ENCODE data around the gene ARHGDIG. TPM values are rescaled to one million over a fixed set of nuclear protein-coding genes. Genes with fewer than 3 reads are reported as not detected.
A peak's percentile ranks its signal among the peaks of the same experiment; 100 is the strongest.

ARHGDIG gene
- polyA plus RNA-seq, 3 donors, result not detected

DNA sequence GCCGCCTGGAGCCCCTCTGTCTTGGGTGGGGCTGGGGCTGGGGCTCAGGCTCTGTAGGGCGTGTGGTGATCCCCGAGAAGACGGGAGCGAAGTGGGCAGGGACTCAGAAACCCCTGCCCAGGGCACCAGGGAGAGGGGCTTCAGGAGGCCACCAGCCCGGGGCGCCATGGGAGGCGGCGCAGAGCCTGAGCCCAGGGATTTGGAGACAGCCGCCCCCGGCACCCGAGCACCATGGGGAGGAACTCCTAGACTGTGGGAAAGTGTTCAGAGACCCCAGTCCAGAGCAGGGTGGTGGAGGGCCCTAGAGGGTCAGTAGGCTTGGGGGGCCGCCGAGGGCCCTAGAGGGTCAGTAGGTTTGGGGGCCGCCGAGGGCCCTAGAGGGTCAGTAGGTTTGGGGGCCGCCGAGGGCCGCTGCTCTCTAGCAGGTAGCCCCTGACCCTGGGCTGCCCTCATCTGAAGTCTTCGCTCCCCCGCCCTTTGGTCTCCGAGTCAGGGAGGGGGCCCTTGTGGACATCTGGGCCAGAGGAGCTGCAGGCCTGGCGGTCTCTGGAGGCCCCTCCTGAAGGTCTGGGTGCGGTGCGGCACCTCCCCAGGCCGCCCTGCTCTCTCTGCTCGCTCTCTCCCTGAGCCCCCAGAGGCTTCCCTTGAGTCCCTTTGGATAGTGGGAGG is 734 bp downstream of the ARHGDIG start:
- H3K4me1 ChIP-seq (ENCODE audit: control insufficient read depth in 1 of 2, insufficient read depth in 2 of 2, low read length in 2 of 2), result no peaks in the 10 kb centered on the region
- Mint-ChIP-seq H3K4me1 (peaks cover 2% of the 10 kb centered on the region), H3K4me3 (peak overlapping the region in 1 of 2 donors; percentile 64), H3K27ac (no peak overlapping the region), H3K27me3 (ENCODE audit: low read depth in 3 of 3) (peaks cover 38 to 59% (median 54%) of the 10 kb centered on the region in 3 donors), H3K36me3 (no peaks in the 10 kb centered on the region), H3K9me3 (peaks cover 0 to 13% (median 4%) of the 10 kb centered on the region in 7 donors)
- TF ChIP-seq, protein P1, sequence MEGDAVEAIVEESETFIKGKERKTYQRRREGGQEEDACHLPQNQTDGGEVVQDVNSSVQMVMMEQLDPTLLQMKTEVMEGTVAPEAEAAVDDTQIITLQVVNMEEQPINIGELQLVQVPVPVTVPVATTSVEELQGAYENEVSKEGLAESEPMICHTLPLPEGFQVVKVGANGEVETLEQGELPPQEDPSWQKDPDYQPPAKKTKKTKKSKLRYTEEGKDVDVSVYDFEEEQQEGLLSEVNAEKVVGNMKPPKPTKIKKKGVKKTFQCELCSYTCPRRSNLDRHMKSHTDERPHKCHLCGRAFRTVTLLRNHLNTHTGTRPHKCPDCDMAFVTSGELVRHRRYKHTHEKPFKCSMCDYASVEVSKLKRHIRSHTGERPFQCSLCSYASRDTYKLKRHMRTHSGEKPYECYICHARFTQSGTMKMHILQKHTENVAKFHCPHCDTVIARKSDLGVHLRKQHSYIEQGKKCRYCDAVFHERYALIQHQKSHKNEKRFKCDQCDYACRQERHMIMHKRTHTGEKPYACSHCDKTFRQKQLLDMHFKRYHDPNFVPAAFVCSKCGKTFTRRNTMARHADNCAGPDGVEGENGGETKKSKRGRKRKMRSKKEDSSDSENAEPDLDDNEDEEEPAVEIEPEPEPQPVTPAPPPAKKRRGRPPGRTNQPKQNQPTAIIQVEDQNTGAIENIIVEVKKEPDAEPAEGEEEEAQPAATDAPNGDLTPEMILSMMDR (IDR thresholded peaks at IDR 0.05), result no peak
- no peak overlapping the region for H3K27ac ChIP-seq (ENCODE audit: low read depth in 1 of 2, low read length in 2 of 2)
- H3K36me3 ChIP-seq (replicated peaks in 1 of 2; ENCODE audit: control insufficient read depth in 1 of 2, insufficient read depth in 2 of 2, low read length in 2 of 2), result no peaks in the 10 kb centered on the region
- peaks cover 9 to 44% of the 10 kb centered on the region in 2 donors for H3K27me3 ChIP-seq (ENCODE audit: control insufficient read depth in 2 of 2, insufficient read depth in 2 of 2, low read length in 2 of 2)
- H4K20me1 ChIP-seq (ENCODE audit: insufficient read depth, low read length), result no peaks in the 10 kb centered on the region
- 51% methylated on average over 24 of the region's 27 CpGs for WGBS (ENCODE audit: insufficient coverage)
- peaks cover under 1 to 12% of the 10 kb centered on the region in 2 donors for H3K9me3 ChIP-seq (replicated peaks in 1 of 2; ENCODE audit: control insufficient read depth in 1 of 2, insufficient read depth in 1 of 2, low read length in 2 of 2)
- no peaks in the 10 kb centered on the region for H3K79me2 ChIP-seq (ENCODE audit: insufficient read depth, low read length)
- no peak overlapping the region for H3K4me3 ChIP-seq (replicated peaks in 1 of 3; ENCODE audit: low read depth in 2 of 3, low read length in 3 of 3)
- intact Hi-C loops (cut with micrococcal nuclease), result no loop called here
- H3K9ac ChIP-seq (ENCODE audit: insufficient read depth, low read length, poor library complexity, severe bottlenecking), result no peak overlapping the region
- H2AFZ ChIP-seq (ENCODE audit: insufficient read depth, low read depth, low read length, poor library complexity, severe bottlenecking), result no peak overlapping the region
- peak overlapping the region; percentile 22 for H3K4me2 ChIP-seq (replicated peaks; ENCODE audit: extremely low read depth, low read length, poor library complexity, severe bottlenecking)
- no peak for DNase-seq

DNA sequence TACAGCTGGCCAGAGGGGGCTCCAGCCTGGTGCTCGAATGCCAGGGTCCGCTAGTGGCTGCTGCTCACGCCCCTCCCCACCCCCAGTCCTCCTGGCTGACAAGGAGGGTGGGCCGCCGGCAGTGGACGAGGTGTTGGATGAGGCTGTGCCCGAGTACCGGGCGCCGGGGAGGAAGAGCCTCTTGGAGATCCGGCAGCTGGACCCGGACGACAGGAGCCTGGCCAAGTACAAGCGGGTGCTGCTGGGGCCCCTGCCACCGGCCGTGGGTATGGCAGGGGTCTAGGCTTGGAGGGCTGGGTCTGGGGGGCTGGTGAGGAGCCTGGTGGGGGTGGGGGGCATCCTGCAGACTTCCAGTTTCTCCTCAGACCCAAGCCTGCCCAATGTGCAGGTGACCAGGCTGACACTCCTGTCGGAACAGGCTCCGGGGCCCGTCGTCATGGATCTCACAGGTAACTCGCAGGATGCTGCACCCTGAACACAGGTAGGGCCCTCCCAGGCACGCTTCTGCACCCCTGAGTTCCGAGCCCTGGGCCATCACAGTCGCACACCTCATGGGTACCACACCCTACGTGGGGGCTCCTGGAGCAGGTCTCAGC is 1.4 kb downstream of the ARHGDIG start:
- no peaks in the 10 kb centered on the region for H3K79me2 ChIP-seq (ENCODE audit: insufficient read depth, low read length)
- H3K4me1 Mint-ChIP-seq, result no peaks in the 10 kb centered on the region
- H2AFZ ChIP-seq (ENCODE audit: insufficient read depth, low read depth, low read length, poor library complexity, severe bottlenecking), result no peak overlapping the region
- intact Hi-C loops (cut with micrococcal nuclease), result no loop called here
- peaks cover 7 to 17% of the 10 kb centered on the region in 2 donors for H3K9me3 ChIP-seq (replicated peaks in 1 of 2; ENCODE audit: control insufficient read depth in 1 of 2, insufficient read depth in 1 of 2, low read length in 2 of 2)
- peaks cover 2 to 18% (median 8%) of the 10 kb centered on the region in 7 donors for H3K9me3 Mint-ChIP-seq
- no peak overlapping the region for H3K4me3 ChIP-seq (replicated peaks in 1 of 3; ENCODE audit: low read depth in 2 of 3, low read length in 3 of 3)
- H4K20me1 ChIP-seq (ENCODE audit: insufficient read depth, low read length), result no peaks in the 10 kb centered on the region
- no peak overlapping the region for H3K27ac ChIP-seq (ENCODE audit: low read depth in 1 of 2, low read length in 2 of 2)
- H3K9ac ChIP-seq (ENCODE audit: insufficient read depth, low read length, poor library complexity, severe bottlenecking), result no peak overlapping the region
- peaks cover 3 to 6% of the 10 kb centered on the region in 2 donors for H3K36me3 Mint-ChIP-seq
- H3K27me3 ChIP-seq (ENCODE audit: control insufficient read depth in 2 of 2, insufficient read depth in 2 of 2, low read length in 2 of 2), result peaks cover 9 to 38% of the 10 kb centered on the region in 2 donors
- TF ChIP-seq, protein P1 (IDR thresholded peaks at IDR 0.05), result no peak
- H3K36me3 ChIP-seq (replicated peaks in 1 of 2; ENCODE audit: control insufficient read depth in 1 of 2, insufficient read depth in 2 of 2, low read length in 2 of 2), result peaks cover 5 to 6% of the 10 kb centered on the region in 2 donors
- DNase-seq, result no peak
- peaks cover 32 to 53% (median 48%) of the 10 kb centered on the region in 3 donors for H3K27me3 Mint-ChIP-seq (ENCODE audit: low read depth in 3 of 3)
- H3K4me2 ChIP-seq (replicated peaks; ENCODE audit: extremely low read depth, low read length, poor library complexity, severe bottlenecking), result no peak overlapping the region
- H3K4me1 ChIP-seq (ENCODE audit: control insufficient read depth in 1 of 2, insufficient read depth in 2 of 2, low read length in 2 of 2), result no peaks in the 10 kb centered on the region
- H3K4me3 Mint-ChIP-seq, result no peak overlapping the region
- no peak overlapping the region for H3K27ac Mint-ChIP-seq
- 80% methylated on average over 22 of the region's 25 CpGs for WGBS (ENCODE audit: insufficient coverage)

Data from CD14-positive monocyte (primary cell).